Measurements from ENCODE around the gene SERPINA4. TPM values are rescaled to one million over a fixed set of nuclear protein-coding genes. Genes with fewer than 3 reads are reported as not detected.

The SERPINA4 gene
- total RNA-seq, 1 donor from 2014 or later: not detected

DNA sequence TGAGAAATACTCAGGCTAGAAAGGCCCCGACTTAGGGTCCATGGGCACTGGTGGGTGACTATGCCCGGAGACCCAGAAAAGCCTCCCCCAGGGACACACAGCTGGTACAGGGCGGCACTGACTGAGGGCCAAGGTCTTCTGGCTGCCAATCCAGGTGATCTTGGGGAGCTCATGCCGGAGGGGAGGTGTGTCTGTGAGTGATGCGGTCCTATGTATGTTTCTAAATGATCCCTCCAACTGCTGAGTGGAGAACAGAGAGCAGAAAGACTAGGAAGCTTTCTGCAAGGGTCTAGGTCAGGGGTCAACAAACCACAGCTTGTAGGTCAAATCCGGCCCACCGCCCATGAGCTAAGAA, 391 bp downstream of the SERPINA4 start:
- CTCF ChIA-PET: interaction anchor here (1.4 kb wide), 1 partner anchor 13 kb away, joined by 4 read pairs; no protein-coding TSS in a partner anchor
- POLR2A ChIA-PET: no interaction called here
- TF ChIP-seq, protein P1, sequence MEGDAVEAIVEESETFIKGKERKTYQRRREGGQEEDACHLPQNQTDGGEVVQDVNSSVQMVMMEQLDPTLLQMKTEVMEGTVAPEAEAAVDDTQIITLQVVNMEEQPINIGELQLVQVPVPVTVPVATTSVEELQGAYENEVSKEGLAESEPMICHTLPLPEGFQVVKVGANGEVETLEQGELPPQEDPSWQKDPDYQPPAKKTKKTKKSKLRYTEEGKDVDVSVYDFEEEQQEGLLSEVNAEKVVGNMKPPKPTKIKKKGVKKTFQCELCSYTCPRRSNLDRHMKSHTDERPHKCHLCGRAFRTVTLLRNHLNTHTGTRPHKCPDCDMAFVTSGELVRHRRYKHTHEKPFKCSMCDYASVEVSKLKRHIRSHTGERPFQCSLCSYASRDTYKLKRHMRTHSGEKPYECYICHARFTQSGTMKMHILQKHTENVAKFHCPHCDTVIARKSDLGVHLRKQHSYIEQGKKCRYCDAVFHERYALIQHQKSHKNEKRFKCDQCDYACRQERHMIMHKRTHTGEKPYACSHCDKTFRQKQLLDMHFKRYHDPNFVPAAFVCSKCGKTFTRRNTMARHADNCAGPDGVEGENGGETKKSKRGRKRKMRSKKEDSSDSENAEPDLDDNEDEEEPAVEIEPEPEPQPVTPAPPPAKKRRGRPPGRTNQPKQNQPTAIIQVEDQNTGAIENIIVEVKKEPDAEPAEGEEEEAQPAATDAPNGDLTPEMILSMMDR (IDR thresholded peaks at IDR 0.05): no peak

DNA sequence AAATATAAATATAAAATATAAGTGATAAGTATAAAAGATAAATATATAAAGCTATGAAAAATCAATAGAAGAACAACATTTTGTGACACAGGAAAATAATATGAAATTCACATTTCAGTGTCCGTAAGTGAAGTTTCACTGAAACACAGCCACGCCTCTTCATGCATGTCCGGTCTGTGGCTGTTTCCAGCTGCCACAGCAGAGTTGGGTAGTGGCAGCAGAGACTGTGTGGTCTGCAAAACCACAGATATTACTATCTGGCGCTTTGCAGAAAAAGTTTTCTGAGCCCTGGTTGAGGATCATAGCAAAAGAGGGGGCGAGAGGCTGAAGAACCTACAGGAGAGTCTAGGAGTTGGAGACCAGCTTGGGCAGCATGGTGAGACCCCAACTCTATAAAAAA, 780 bp downstream of the SERPINA4 start:
- H3K36me3 Mint-ChIP-seq (ENCODE audit: low read depth): no peaks in the 10 kb centered on the region
- no peak overlapping the region for H3K4me3 Mint-ChIP-seq
- DNase-seq (no peak), ATAC-seq (ENCODE audit: low read depth) (no peak)
- no peaks in the 10 kb centered on the region for H3K9me3 Mint-ChIP-seq
- ChIA-PET POLR2A (no interaction called here), CTCF (interaction anchor here (1.4 kb wide), 1 partner anchor 13 kb away, joined by 4 read pairs; no protein-coding TSS in a partner anchor)
- TF ChIP-seq, protein P1 (IDR thresholded peaks at IDR 0.05): no peak
- no peaks in the 10 kb centered on the region for H3K4me1 Mint-ChIP-seq
- no peak overlapping the region for H3K27ac Mint-ChIP-seq
- no peaks in the 10 kb centered on the region for H3K27me3 Mint-ChIP-seq
- intact Hi-C loops (cut with micrococcal nuclease): no loop called here

More for the DNA sequence above, 391 bp downstream of the SERPINA4 start:
- DNase-seq (no peak), ATAC-seq (ENCODE audit: low read depth) (no peak)
- H3K4me3 Mint-ChIP-seq: no peak overlapping the region
- intact Hi-C loops (cut with micrococcal nuclease): no loop called here
- H3K27ac Mint-ChIP-seq: no peak overlapping the region
- no peaks in the 10 kb centered on the region for H3K9me3 Mint-ChIP-seq
- no peaks in the 10 kb centered on the region for H3K36me3 Mint-ChIP-seq (ENCODE audit: low read depth)
- no peaks in the 10 kb centered on the region for H3K4me1 Mint-ChIP-seq
- H3K27me3 Mint-ChIP-seq: no peaks in the 10 kb centered on the region

DNA sequence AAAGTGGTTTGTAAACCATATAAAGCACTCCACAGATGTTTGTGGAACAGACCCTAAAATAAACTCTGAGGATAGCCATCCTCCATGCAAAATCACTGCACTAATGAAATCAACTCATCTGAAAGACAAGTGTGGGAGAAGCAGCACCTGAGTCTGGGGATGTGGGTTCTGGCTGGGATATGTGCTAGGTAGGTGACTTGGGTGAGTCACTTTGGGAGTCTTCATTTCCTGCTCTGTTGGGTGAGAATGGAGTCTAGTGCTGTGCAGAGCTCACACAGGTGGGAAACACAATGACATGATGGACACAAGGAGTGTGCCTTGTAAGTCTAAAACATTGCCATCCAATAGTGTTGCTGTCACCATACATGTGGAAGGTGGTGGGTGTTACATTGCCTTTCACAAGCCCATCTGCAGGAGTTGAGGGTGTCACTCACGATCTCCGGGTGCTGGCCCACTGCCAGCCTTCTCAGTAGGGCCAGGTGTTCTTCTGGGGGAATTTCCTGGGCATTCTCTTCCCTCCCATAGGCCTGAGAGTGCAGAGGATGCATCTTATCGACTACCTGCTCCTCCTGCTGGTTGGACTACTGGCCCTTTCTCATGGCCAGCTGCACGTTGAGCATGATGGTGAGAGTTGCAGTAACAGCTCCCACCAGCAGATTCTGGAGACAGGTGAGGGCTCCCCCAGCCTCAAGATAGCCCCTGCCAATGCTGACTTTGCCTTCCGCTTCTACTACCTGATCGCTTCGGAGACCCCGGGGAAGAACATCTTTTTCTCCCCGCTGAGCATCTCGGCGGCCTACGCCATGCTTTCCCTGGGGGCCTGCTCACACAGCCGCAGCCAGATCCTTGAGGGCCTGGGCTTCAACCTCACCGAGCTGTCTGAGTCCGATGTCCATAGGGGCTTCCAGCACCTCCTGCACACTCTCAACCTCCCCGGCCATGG, 2.0 kb downstream of the SERPINA4 start:
- CTCF ChIA-PET: no interaction called here
- Mint-ChIP-seq H3K9me3 (no peaks in the 10 kb centered on the region), H3K4me1 (no peaks in the 10 kb centered on the region), H3K27ac (no peak overlapping the region), H3K27me3 (no peaks in the 10 kb centered on the region), H3K4me3 (no peak overlapping the region), H3K36me3 (ENCODE audit: low read depth) (no peaks in the 10 kb centered on the region)
- intact Hi-C loops (cut with micrococcal nuclease): no loop called here
- ATAC-seq (ENCODE audit: low read depth) (no peak), DNase-seq (no peak)
- POLR2A ChIA-PET: no interaction called here
- TF ChIP-seq, protein P1 (IDR thresholded peaks at IDR 0.05): no peak

DNA sequence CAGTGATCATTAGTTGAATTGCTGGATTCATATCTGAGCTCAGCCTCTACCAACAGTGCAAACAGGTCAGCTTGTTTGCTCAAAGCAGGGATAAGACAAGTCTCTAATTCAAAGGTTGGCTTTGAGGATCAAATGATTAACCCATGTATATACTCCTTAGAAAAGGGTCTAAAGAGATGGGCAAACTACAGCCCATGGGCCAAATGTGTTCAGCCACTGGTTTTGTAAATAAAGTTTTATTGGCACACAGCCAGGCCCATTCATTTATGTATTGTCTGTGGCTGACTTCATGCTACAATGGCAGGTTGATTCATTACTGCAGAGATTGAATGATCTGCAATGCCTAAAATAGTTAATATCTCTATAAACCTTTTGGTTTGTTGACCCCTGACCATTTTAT, 3.1 kb downstream of the SERPINA4 start:
- Mint-ChIP-seq H3K4me1 (no peaks in the 10 kb centered on the region), H3K4me3 (no peak overlapping the region), H3K9me3 (no peaks in the 10 kb centered on the region), H3K27ac (no peak overlapping the region), H3K36me3 (ENCODE audit: low read depth) (no peaks in the 10 kb centered on the region), H3K27me3 (no peaks in the 10 kb centered on the region)
- ChIA-PET CTCF (no interaction called here), POLR2A (no interaction called here)
- DNase-seq: no peak
- TF ChIP-seq, protein P1 (IDR thresholded peaks at IDR 0.05): no peak
- no peak for ATAC-seq (ENCODE audit: low read depth)
- intact Hi-C loops (cut with micrococcal nuclease): no loop called here

DNA sequence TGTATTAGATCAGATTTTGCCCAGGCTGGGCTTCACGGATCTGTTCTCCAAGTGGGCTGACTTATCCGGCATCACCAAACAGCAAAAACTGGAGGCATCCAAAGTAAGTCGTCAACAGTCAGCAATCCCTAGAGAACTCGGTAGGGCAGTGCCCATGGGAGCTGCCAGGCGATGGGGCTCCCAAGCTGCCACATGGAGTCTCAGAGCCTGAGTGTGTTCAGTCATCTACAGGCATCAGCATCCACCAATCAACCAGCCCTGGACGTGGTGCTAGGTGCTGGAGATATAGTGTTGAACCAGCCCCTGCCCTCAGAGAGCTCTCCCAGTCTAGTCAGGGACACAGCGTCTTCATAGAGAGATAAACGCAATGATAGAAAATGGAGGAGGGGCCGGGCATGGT, 6.9 kb downstream of the SERPINA4 start:
- DNase-seq (no peak), ATAC-seq (ENCODE audit: low read depth) (no peak)
- Mint-ChIP-seq H3K36me3 (ENCODE audit: low read depth) (no peaks in the 10 kb centered on the region), H3K4me1 (no peaks in the 10 kb centered on the region), H3K9me3 (no peaks in the 10 kb centered on the region), H3K27me3 (no peaks in the 10 kb centered on the region), H3K4me3 (no peak overlapping the region), H3K27ac (no peak overlapping the region)
- TF ChIP-seq, protein P1 (IDR thresholded peaks at IDR 0.05): no peak
- CTCF ChIA-PET: no interaction called here
- POLR2A ChIA-PET: no interaction called here
- intact Hi-C loops (cut with micrococcal nuclease): no loop called here

All from activated B cell treated with CpG ODN at 0.5 μM for 24 hours (primary cell).